ENCODE data around the gene ZNF521. TPM values are rescaled to one million over a fixed set of nuclear protein-coding genes. Genes with fewer than 3 reads are reported as not detected.
"Not testable (repeated sequence)": the region's sequence is repeated elsewhere in the genome, so short reads cannot be mapped to it uniquely, and the experiment has no call there.

The ZNF521 gene
- total and polyA plus RNA-seq, 8 donors, result 16.6 to 60.6 (median 47.3) TPM

- DNase-seq (no peak), ATAC-seq (no peak)
- intact Hi-C loops (cut with DNase I), result no loop called here
- TF ChIP-seq CTCF (IDR thresholded peaks at IDR 0.05), result no peak
- H3K27me3 ChIP-seq, result no peaks in the 10 kb centered on the region
- no peaks in the 10 kb centered on the region for H3K9me3 ChIP-seq
- H3K36me3 ChIP-seq, result no peaks in the 10 kb centered on the region
- H3K27ac ChIP-seq, result no peak overlapping the region
- peaks cover 0 to 2% of the 10 kb centered on the region in 2 donors for H3K4me1 ChIP-seq
- H3K4me3 ChIP-seq, result no peak overlapping the region
Measured at GRCh38 chr18:25042641-25043051, 309.3 kb downstream of the ZNF521 start.

- Histone ChIP-seq H3K27ac (no peak overlapping the region), H3K4me1 (peaks cover 0 to 2% of the 10 kb centered on the region in 2 donors), H3K4me3 (no peak overlapping the region), H3K27me3 (no peaks in the 10 kb centered on the region), H3K36me3 (no peaks in the 10 kb centered on the region), H3K9me3 (no peaks in the 10 kb centered on the region)
- ATAC-seq (no peak), DNase-seq (no peak)
- intact Hi-C loops (cut with DNase I), result no loop called here
- no peak for TF ChIP-seq CTCF (IDR thresholded peaks at IDR 0.05)
Measured at GRCh38 chr18:25039781-25040180, 312.2 kb downstream of the ZNF521 start.

GRCh38 chr18:25038261-25038660 is 313.7 kb downstream of the ZNF521 start:
- intact Hi-C loops (cut with DNase I), result no loop called here
- no peak for ATAC-seq
- DNase-seq, result no peak

GRCh38 chr18:25033747-25034471 is 318.1 kb downstream of the ZNF521 start:
- H3K36me3 ChIP-seq, result no peaks in the 10 kb centered on the region
- DNase-seq (no peak), ATAC-seq (no peak)
- no peaks in the 10 kb centered on the region for H3K4me1 ChIP-seq
- H3K27me3 ChIP-seq, result no peaks in the 10 kb centered on the region
- no peaks in the 10 kb centered on the region for H3K9me3 ChIP-seq
- no peak overlapping the region for H3K4me3 ChIP-seq
- no peak overlapping the region for H3K27ac ChIP-seq
- intact Hi-C loops (cut with DNase I), result no loop called here
- no peak for TF ChIP-seq CTCF (IDR thresholded peaks at IDR 0.05)

More at GRCh38 chr18:25038261-25038660, 313.7 kb downstream of the ZNF521 start:
- H3K36me3 ChIP-seq, result no peaks in the 10 kb centered on the region
- no peaks in the 10 kb centered on the region for H3K27me3 ChIP-seq
- H3K4me1 ChIP-seq, result peaks cover 0 to 2% of the 10 kb centered on the region in 2 donors
- H3K27ac ChIP-seq, result no peak overlapping the region
- H3K9me3 ChIP-seq, result no peaks in the 10 kb centered on the region
- no peak for TF ChIP-seq CTCF (IDR thresholded peaks at IDR 0.05)
- H3K4me3 ChIP-seq, result no peak overlapping the region

GRCh38 chr18:25033175-25033574 is 318.8 kb downstream of the ZNF521 start:
- H3K4me1 ChIP-seq; intact Hi-C loops (cut with DNase I); DNase-seq; H3K36me3 ChIP-seq; H3K27me3 ChIP-seq; ATAC-seq; H3K9me3 ChIP-seq; H3K4me3 ChIP-seq; H3K27ac ChIP-seq: not testable (repeated sequence)

- DNase-seq (no peak), ATAC-seq (no peak)
- Histone ChIP-seq H3K36me3 (no peaks in the 10 kb centered on the region), H3K4me3 (no peak overlapping the region), H3K9me3 (no peaks in the 10 kb centered on the region), H3K4me1 (no peaks in the 10 kb centered on the region), H3K27ac (no peak overlapping the region), H3K27me3 (no peaks in the 10 kb centered on the region)
- TF ChIP-seq CTCF (IDR thresholded peaks at IDR 0.05), result no peak
- intact Hi-C loops (cut with DNase I), result no loop called here
Measured at GRCh38 chr18:25029802-25030201, 322.2 kb downstream of the ZNF521 start.

Measured in left lung (tissue), 10 donors.